ENCODE results near the gene GLRX5.

- TF ChIP-seq, protein P1, sequence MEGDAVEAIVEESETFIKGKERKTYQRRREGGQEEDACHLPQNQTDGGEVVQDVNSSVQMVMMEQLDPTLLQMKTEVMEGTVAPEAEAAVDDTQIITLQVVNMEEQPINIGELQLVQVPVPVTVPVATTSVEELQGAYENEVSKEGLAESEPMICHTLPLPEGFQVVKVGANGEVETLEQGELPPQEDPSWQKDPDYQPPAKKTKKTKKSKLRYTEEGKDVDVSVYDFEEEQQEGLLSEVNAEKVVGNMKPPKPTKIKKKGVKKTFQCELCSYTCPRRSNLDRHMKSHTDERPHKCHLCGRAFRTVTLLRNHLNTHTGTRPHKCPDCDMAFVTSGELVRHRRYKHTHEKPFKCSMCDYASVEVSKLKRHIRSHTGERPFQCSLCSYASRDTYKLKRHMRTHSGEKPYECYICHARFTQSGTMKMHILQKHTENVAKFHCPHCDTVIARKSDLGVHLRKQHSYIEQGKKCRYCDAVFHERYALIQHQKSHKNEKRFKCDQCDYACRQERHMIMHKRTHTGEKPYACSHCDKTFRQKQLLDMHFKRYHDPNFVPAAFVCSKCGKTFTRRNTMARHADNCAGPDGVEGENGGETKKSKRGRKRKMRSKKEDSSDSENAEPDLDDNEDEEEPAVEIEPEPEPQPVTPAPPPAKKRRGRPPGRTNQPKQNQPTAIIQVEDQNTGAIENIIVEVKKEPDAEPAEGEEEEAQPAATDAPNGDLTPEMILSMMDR (IDR thresholded peaks at IDR 0.05; ENCODE audit: low read depth, low read length): peak; percentile 63
- no peak for TF ChIP-seq POLR2A (IDR thresholded peaks at IDR 0.05; ENCODE audit: extremely low read depth, insufficient read length)
- no peak for TF ChIP-seq MYC (IDR thresholded peaks at IDR 0.05; ENCODE audit: low read depth, low read length)
- TF ChIP-seq MAX (IDR thresholded peaks at IDR 0.05; ENCODE audit: low read depth, low read length): no peak
Observed at GRCh38 chr14:95527387-95528002, 7.4 kb upstream of the GLRX5 start.

All from NB4 (cell line).